Stomach smooth muscle (tissue), 2 donors: ENCODE results near the gene VPS11.
A peak's percentile ranks its signal among the peaks of the same experiment; 100 is the strongest.
"Not testable (repeated sequence)": the region's sequence is repeated elsewhere in the genome, so short reads cannot be mapped to it uniquely, and the experiment has no call there.

ENCODE experiments used
- H3K27ac ChIP-seq: one replicate; pipeline ENCODE4 v1.7.0; 2013; ENCODE audit warnings: mild to moderate bottlenecking, low read length, inconsistent platforms
- H3K27me3 ChIP-seq, 2 donors: one replicate each; pipeline ENCODE4 v1.7.0; 2013; ENCODE audit warnings: low read length in 2 of 2; ENCODE audit not compliant: insufficient read depth in 2 of 2, control insufficient read depth in 1 of 2
- H3K36me3 ChIP-seq, 2 donors: one replicate each; pipeline ENCODE4 v1.7.0; 2013; ENCODE audit warnings: low read length in 2 of 2; ENCODE audit not compliant: control insufficient read depth in 2 of 2, insufficient read depth in 2 of 2
- H3K4me1 ChIP-seq: one replicate; pipeline ENCODE4 v1.7.0; 2013; ENCODE audit warnings: low read length; ENCODE audit not compliant: control insufficient read depth, insufficient read depth
- H3K4me3 ChIP-seq, 2 donors: one replicate each; pipeline ENCODE4 v1.7.0; 2013; ENCODE audit warnings: low read length in 2 of 2
- H3K9ac ChIP-seq, 2 donors: one replicate each; pipeline ENCODE4 v1.7.0; 2013; ENCODE audit warnings: low read length in 2 of 2, mild to moderate bottlenecking in 1 of 2
- H3K9me3 ChIP-seq, 2 donors: one replicate each; pipeline ENCODE4 v1.7.0; 2013; ENCODE audit warnings: low read length in 2 of 2; ENCODE audit not compliant: control insufficient read depth in 2 of 2
- donor health status: healthy.
- donor health status: Pancreatic carcinoma.

The VPS11 gene

GRCh38 chr11:119026970-119027369, 40.6 kb upstream of the VPS11 start:
- Histone ChIP-seq H3K9ac (peak overlapping the region in 1 of 2 donors; percentile 21), H3K9me3 (no peaks in the 10 kb centered on the region), H3K4me3 (no peak overlapping the region), H3K27me3 (no peaks in the 10 kb centered on the region), H3K4me1 (peaks cover 18% of the 10 kb centered on the region), H3K36me3 (peaks cover 15 to 33% of the 10 kb centered on the region in 2 donors), H3K27ac (no peak overlapping the region)

GRCh38 chr11:119027561-119028345, 39.9 kb upstream of the VPS11 start:
- H3K4me3 ChIP-seq: no peak overlapping the region
- no peak overlapping the region for H3K27ac ChIP-seq
- peaks cover 15 to 33% of the 10 kb centered on the region in 2 donors for H3K36me3 ChIP-seq
- H3K27me3 ChIP-seq: no peaks in the 10 kb centered on the region
- no peak overlapping the region for H3K9ac ChIP-seq
- H3K4me1 ChIP-seq: peaks cover 18% of the 10 kb centered on the region
- no peaks in the 10 kb centered on the region for H3K9me3 ChIP-seq

- no peak overlapping the region for H3K27ac ChIP-seq
- no peak overlapping the region for H3K4me3 ChIP-seq
- no peaks in the 10 kb centered on the region for H3K9me3 ChIP-seq
- peaks cover 10 to 28% of the 10 kb centered on the region in 2 donors for H3K36me3 ChIP-seq
- H3K27me3 ChIP-seq: no peaks in the 10 kb centered on the region
- peaks cover 18% of the 10 kb centered on the region for H3K4me1 ChIP-seq
- no peak overlapping the region for H3K9ac ChIP-seq
Measured at GRCh38 chr11:119028346-119029068, 39.1 kb upstream of the VPS11 start.

DNA sequence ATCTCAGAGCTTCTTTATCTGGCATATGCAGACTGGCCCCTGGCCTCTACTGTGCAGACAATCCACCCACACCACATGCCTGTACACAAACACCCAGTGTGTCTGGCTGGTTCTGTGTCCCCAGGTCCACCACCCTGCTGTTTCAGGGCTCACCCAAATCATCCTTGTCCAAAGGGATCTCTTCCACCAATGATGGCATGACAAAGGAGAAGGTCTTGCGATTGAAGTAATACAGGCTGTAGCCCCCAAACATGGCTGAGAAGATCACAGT, 38.6 kb upstream of the VPS11 start:
- peaks cover 18% of the 10 kb centered on the region for H3K4me1 ChIP-seq
- peak overlapping the region; percentile 49 for H3K27ac ChIP-seq
- no peak overlapping the region for H3K4me3 ChIP-seq
- no peaks in the 10 kb centered on the region for H3K9me3 ChIP-seq
- H3K36me3 ChIP-seq: peaks cover 5 to 28% of the 10 kb centered on the region in 2 donors
- H3K9ac ChIP-seq: peak overlapping the region in 1 of 2 donors; percentile 21
- H3K27me3 ChIP-seq: no peaks in the 10 kb centered on the region

DNA sequence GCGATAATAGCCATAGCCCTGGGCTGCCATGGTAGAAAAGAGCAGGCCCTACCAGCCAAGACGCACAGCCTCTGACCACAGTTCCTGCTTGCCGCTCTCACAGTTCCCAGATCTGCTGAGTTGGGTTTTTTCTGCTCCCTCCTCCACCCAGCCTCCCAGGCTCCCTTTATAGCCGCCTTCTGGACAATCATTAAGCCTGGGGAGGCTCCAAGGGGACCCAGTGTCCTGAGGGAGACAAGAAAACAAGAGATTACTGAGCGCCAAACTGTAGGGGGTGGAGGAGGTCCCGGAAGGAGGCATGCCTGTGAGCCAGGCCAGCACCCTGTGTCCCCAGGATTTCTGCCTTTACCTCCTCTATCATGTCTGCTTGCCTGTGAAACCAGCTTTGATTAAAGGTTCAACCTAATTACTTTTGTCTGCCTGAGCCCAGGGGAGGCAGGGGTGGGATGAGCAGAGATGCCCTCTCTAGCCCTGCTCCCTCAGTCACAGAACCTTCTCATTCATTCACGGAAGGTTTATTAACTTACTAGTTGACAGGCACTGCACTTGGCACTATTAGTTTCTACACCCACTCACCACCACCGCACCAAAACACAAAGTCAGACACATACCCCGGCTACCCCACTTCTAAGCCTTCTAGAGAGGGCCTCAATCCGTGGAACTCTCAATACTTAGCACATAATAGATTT, 38.1 kb upstream of the VPS11 start:
- no peaks in the 10 kb centered on the region for H3K27me3 ChIP-seq
- peak overlapping the region; percentile 49 for H3K27ac ChIP-seq
- peak overlapping the region; percentile 89 to 98 for H3K4me3 ChIP-seq
- H3K4me1 ChIP-seq: peaks cover 18% of the 10 kb centered on the region
- peak overlapping the region; percentile 72 to 79 for H3K9ac ChIP-seq
- peaks cover 5 to 23% of the 10 kb centered on the region in 2 donors for H3K36me3 ChIP-seq
- H3K9me3 ChIP-seq: no peaks in the 10 kb centered on the region

GRCh38 chr11:119030029-119030328, 37.6 kb upstream of the VPS11 start:
- Histone ChIP-seq H3K4me3 (peak overlapping the region; percentile 89 to 98), H3K9ac (peak overlapping the region; percentile 72 to 79), H3K4me1 (peaks cover 18% of the 10 kb centered on the region)

DNA sequence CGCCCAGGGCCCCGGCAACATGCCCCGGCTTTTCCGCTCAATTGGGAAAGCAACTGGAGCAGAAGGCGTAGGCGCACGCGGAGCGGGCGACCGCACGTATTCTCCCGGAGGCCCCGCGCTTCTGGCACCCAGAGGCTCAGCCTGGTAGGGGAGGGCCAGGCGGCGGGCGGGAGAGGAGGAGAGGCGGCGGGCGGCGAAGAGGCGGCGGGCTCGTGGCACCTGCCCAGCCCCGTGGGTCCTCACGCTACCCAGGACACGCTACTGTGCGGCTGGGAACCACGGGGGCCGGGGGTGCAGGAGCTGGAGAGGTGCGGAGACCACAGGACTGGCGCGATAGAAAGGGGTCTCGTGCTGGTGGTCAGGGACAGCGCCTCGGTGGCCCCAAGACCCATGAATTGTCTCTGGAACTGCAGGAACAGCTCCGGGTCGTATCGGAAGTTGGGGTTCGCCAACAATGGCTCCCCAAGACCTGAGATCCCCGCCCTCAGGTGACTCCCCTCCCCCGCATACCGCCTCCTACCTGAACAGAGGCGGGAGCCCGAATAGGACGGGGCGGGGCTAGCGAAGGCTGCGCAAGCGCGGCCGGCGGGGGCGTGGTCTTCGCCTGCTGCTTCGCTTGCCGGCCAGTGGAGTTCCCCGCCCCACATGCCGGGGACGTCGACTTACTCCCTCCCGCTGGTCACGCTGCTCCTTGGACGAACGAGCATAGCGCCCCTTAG, 37.1 kb upstream of the VPS11 start, which contains the start of gene SLC37A4:
TSS of gene SLC37A4 (minus strand) at position 549 of the 719 bp plus-strand sequence.
- Histone ChIP-seq H3K36me3 (peaks cover 0 to 13% of the 10 kb centered on the region in 2 donors), H3K4me3 (peak within 1 kb of the TSS; percentile 89 to 98), H3K9me3 (no peaks in the 10 kb centered on the region), H3K27ac (peak within 1 kb of the TSS; percentile 49), H3K9ac (peak within 1 kb of the TSS; percentile 72 to 79), H3K27me3 (no peaks in the 10 kb centered on the region), H3K4me1 (peaks cover 18% of the 10 kb centered on the region)

More at GRCh38 chr11:119030029-119030328, 37.6 kb upstream of the VPS11 start:
- Histone ChIP-seq H3K27me3 (no peaks in the 10 kb centered on the region), H3K9me3 (no peaks in the 10 kb centered on the region), H3K27ac (peak overlapping the region; percentile 49), H3K36me3 (peaks cover 2 to 18% of the 10 kb centered on the region in 2 donors)

DNA sequence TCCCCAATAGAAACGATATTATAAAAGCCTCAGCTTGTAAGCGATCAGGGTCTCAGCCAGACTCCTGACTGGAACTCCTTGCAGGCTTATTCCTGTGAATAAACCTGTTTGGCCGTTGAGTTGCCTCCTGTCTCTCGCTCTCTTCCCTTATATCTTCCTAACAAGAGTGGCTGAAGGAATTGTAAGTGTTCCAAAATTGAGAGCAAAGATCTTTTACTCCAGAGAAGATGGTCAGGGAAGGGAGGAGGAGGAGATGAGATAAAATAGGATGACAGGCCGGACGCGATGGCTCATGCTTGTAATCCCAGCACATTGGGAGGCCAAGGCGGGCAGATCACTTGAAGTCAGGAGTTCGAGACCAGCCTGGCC, 35.7 kb upstream of the VPS11 start:
- no peak overlapping the region for H3K4me3 ChIP-seq
- H3K9me3 ChIP-seq: no peaks in the 10 kb centered on the region
- H3K27me3 ChIP-seq: no peaks in the 10 kb centered on the region
- H3K36me3 ChIP-seq: peaks cover 0 to 9% of the 10 kb centered on the region in 2 donors
- no peak overlapping the region for H3K27ac ChIP-seq
- peak overlapping the region in 1 of 2 donors; percentile 21 for H3K9ac ChIP-seq
- H3K4me1 ChIP-seq: peaks cover 18% of the 10 kb centered on the region

GRCh38 chr11:119033421-119033820, 34.2 kb upstream of the VPS11 start:
- not testable (repeated sequence) for H3K36me3 ChIP-seq, H3K9me3 ChIP-seq, H3K9ac ChIP-seq, H3K4me3 ChIP-seq, H3K27ac ChIP-seq, H3K27me3 ChIP-seq
- peaks cover 16% of the 10 kb centered on the region for H3K4me1 ChIP-seq

- Histone ChIP-seq H3K9ac (no peak overlapping the region), H3K27ac (no peak overlapping the region), H3K27me3 (no peaks in the 10 kb centered on the region), H3K4me3 (no peak overlapping the region), H3K36me3 (no peaks in the 10 kb centered on the region), H3K9me3 (no peaks in the 10 kb centered on the region), H3K4me1 (peaks cover 7% of the 10 kb centered on the region)
Measured at GRCh38 chr11:119034813-119035212, 32.8 kb upstream of the VPS11 start.
